ENCODE results near the gene RFX4. TPM values are rescaled to one million over a fixed set of nuclear protein-coding genes. Genes with fewer than 3 reads are reported as not detected.

RFX4 gene
- total and polyA plus RNA-seq, 10 of the 15 experiments (the other 5 are each of a cell fraction or from before 2014, with no cell fraction given) = 0.02 to 0.23 TPM; not detected in 8

- H3K9ac ChIP-seq (ENCODE audit: control insufficient read depth, insufficient read depth, low read length) = no peak overlapping the region
- no peak overlapping the region for H2AFZ ChIP-seq (ENCODE audit: control insufficient read depth, low read depth, low read length)
- H3K27me3 ChIP-seq (replicated peaks in 1 of 2; ENCODE audit: control insufficient read depth in 2 of 2, insufficient read depth in 2 of 2, low read length in 1 of 2) = peaks cover 13 to 17% of the 10 kb centered on the region in 2 experiments
Observed at GRCh38 chr12:106586278-106586802, 3.5 kb downstream of the RFX4 start.

More at GRCh38 chr12:106586278-106586802, 3.5 kb downstream of the RFX4 start:
- in situ Hi-C loops (cut with MboI) = no loop called here
- CTCF ChIA-PET = no interaction called here
- RAD21 ChIA-PET (ENCODE audit: unreplicated experiment) = no interaction called here
- H3K4me2 ChIP-seq (ENCODE audit: control insufficient read depth, insufficient read depth) = no peak overlapping the region
- H4K20me1 ChIP-seq (ENCODE audit: control insufficient read depth, insufficient read depth) = no peaks in the 10 kb centered on the region
- no peaks in the 10 kb centered on the region for H3K79me2 ChIP-seq (ENCODE audit: control insufficient read depth, insufficient read depth, low read length)
- H3K27ac ChIP-seq (ENCODE audit: control insufficient read depth, insufficient read depth) = no peak overlapping the region
- 8% methylated on average over 35 of the region's 35 CpGs for whole genome bisulfite sequencing (ENCODE audit: insufficient coverage, insufficient replicate concordance, low lambda C conversion rate, missing lambda C conversion rate)
- H3K4me1 ChIP-seq (ENCODE audit: control insufficient read depth, insufficient read depth, low read length) = no peaks in the 10 kb centered on the region
- DNase-seq (ENCODE audit: low read depth, low spot score) (no peak), ATAC-seq (no peak), FAIRE-seq (no peak)
- TF ChIP-seq SUZ12 (IDR thresholded peaks at IDR 0.05; ENCODE audit: unreplicated experiment) (peak; percentile 10), POU2F2 (IDR thresholded peaks at IDR 0.05; ENCODE audit: borderline replicate concordance, low read depth, low read length) (no peak)
- TF ChIP-seq, protein P1, sequence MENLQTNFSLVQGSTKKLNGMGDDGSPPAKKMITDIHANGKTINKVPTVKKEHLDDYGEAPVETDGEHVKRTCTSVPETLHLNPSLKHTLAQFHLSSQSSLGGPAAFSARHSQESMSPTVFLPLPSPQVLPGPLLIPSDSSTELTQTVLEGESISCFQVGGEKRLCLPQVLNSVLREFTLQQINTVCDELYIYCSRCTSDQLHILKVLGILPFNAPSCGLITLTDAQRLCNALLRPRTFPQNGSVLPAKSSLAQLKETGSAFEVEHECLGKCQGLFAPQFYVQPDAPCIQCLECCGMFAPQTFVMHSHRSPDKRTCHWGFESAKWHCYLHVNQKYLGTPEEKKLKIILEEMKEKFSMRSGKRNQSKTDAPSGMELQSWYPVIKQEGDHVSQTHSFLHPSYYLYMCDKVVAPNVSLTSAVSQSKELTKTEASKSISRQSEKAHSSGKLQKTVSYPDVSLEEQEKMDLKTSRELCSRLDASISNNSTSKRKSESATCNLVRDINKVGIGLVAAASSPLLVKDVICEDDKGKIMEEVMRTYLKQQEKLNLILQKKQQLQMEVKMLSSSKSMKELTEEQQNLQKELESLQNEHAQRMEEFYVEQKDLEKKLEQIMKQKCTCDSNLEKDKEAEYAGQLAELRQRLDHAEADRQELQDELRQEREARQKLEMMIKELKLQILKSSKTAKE (IDR thresholded peaks at IDR 0.05; ENCODE audit: low read depth, poor library complexity, severe bottlenecking) = no peak
- no TSS peak for BruUV-seq (replicated peaks)
- SMC1A ChIA-PET (ENCODE audit: uncharacterized antibody, unreplicated experiment) = no interaction called here
- H3K9me3 ChIP-seq (replicated peaks; ENCODE audit: control insufficient read depth, insufficient read depth, low read length) = no peaks in the 10 kb centered on the region
- no peak overlapping the region for H3K4me3 ChIP-seq
- POLR2A ChIA-PET = no interaction called here
- intact Hi-C loops (cut with micrococcal nuclease; ENCODE audit: unreplicated experiment) = no loop called here
- H3K36me3 ChIP-seq (ENCODE audit: control insufficient read depth in 2 of 2, insufficient read depth in 2 of 2, low read length in 1 of 2) = no peaks in the 10 kb centered on the region

Data from GM12878 (cell line).